Naive B cell (primary cell): Measurements from ENCODE around the gene TBX10. TPM values are rescaled to one million over a fixed set of nuclear protein-coding genes. Genes with fewer than 3 reads are reported as not detected.
"Not testable (repeated sequence)": the region's sequence is repeated elsewhere in the genome, so short reads cannot be mapped to it uniquely, and the experiment has no call there.

Source experiments
- ATAC-seq, 2 donors: fragments of 150-1000 bp; cut with Tn5 transposase; 2 replicates each; pipeline ENCODE4 v1.10.0; 2021; ENCODE audit warnings: low read depth in 2 of 2, mild to moderate bottlenecking in 2 of 2, moderate library complexity in 2 of 2
- DNase-seq: peaks from one replicate; pipeline ENCODE4 v3.0.0; 2022
- H3K27ac Mint-ChIP-seq, 6 donors: one replicate each; pipeline ENCODE4 v1.8.0; 2020 to 2022; ENCODE audit warnings: mild to moderate bottlenecking in 6 of 6, mixed read lengths in 6 of 6, moderate library complexity in 5 of 6, inconsistent platforms in 2 of 6
- H3K27me3 Mint-ChIP-seq, 3 donors: one replicate each; pipeline ENCODE4 v1.8.0; 2021 to 2022; ENCODE audit warnings: mixed read lengths in 3 of 3, mild to moderate bottlenecking in 1 of 3
- H3K36me3 Mint-ChIP-seq, 2 donors: one replicate each; pipeline ENCODE4 v1.8.0; 2020 to 2022; ENCODE audit warnings: mixed read lengths in 2 of 2, inconsistent platforms in 1 of 2, mild to moderate bottlenecking in 1 of 2
- H3K4me1 Mint-ChIP-seq, 3 donors: one replicate each; pipeline ENCODE4 v1.8.0; 2020 to 2022; ENCODE audit warnings: mixed read lengths in 3 of 3, inconsistent platforms in 1 of 3, mild to moderate bottlenecking in 1 of 3, moderate library complexity in 1 of 3
- H3K4me3 Mint-ChIP-seq, 8 donors: one replicate each; pipeline ENCODE4 v1.8.0; 2020 to 2022; ENCODE audit warnings: mild to moderate bottlenecking in 8 of 8, mixed read lengths in 8 of 8, moderate library complexity in 8 of 8, inconsistent platforms in 2 of 8
- H3K9me3 Mint-ChIP-seq, 7 donors: one replicate each; pipeline ENCODE4 v1.8.0; 2020 to 2022; ENCODE audit warnings: mixed read lengths in 7 of 7, mild to moderate bottlenecking in 5 of 7, inconsistent platforms in 2 of 7, moderate library complexity in 1 of 7
- polyA plus RNA-seq, 6 donors: library from polyadenylated mRNA; unstranded; fragments of 300-500 nt; fragmentation: Illumina TruSeq; gene quantifications; one replicate each; pipeline ENCODE4 v1.2.3, GENCODE V29; 2021; ENCODE audit warnings: low read depth in 6 of 6

TBX10 gene
- polyA plus RNA-seq, 6 donors from 2014 or later: not detected

GRCh38 chr11:67637441-67637840, 2.1 kb downstream of the TBX10 start:
- not testable (repeated sequence) for H3K27me3 Mint-ChIP-seq, ATAC-seq, H3K36me3 Mint-ChIP-seq, H3K9me3 Mint-ChIP-seq, DNase-seq
- Mint-ChIP-seq H3K4me3 (peak overlapping the region in 1 of 8 donors; percentile 39), H3K27ac (peak overlapping the region in 1 of 6 donors; percentile 77), H3K4me1 (peaks cover 8 to 26% (median 24%) of the 10 kb centered on the region in 3 donors)

DNA sequence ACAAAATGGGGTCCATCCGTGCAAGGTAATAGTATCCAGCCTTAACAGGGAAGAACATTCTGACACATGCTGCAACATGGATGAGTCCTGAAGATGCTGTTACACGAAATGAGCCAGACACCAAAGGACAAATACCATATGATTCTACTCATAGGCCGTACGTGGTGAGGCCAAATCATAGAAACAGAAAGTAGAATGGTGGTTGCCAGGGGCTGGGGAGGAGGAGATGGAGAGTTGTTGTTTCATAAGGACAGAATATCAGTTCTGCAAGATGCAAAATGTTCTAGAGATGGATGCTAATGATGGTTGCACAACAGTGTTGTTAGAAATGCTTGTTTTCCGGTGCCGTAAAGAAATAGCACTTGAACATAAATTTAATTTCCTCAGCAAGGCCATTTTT, 2.6 kb downstream of the TBX10 start:
- ATAC-seq (no peak), DNase-seq (no peak)
- Mint-ChIP-seq H3K27ac (no peak overlapping the region), H3K4me3 (no peak overlapping the region), H3K36me3 (no peaks in the 10 kb centered on the region), H3K27me3 (peaks cover 0 to 3% (median 0%) of the 10 kb centered on the region in 3 donors), H3K9me3 (no peaks in the 10 kb centered on the region), H3K4me1 (peaks cover 11 to 23% (median 22%) of the 10 kb centered on the region in 3 donors)

DNA sequence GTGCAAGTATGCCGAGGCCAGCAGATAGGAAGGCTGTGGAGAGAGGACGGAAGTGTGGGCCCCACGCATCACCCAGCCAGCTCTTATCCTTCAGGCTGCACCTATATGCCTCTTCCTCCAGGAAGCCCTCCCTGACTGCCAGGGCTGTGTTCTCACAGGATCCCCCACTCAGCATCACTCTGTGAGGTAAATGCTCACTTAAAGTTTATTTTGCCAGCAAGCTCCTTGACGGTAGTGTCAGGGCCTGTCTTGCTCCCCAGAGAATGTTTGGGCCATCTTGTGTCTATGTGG, 4.4 kb downstream of the TBX10 start:
- ATAC-seq (no peak), DNase-seq (no peak)
- H3K9me3 Mint-ChIP-seq: no peaks in the 10 kb centered on the region
- no peaks in the 10 kb centered on the region for H3K36me3 Mint-ChIP-seq
- H3K27ac Mint-ChIP-seq: no peak overlapping the region
- peaks cover 0 to 3% (median 0%) of the 10 kb centered on the region in 3 donors for H3K27me3 Mint-ChIP-seq
- H3K4me3 Mint-ChIP-seq: no peak overlapping the region
- H3K4me1 Mint-ChIP-seq: peaks cover 20 to 28% (median 28%) of the 10 kb centered on the region in 3 donors

GRCh38 chr11:67634366-67635230, 5.0 kb downstream of the TBX10 start:
- H3K36me3 Mint-ChIP-seq: no peaks in the 10 kb centered on the region
- H3K4me3 Mint-ChIP-seq: peak overlapping the region in 1 of 8 donors; percentile 3
- ATAC-seq (no peak), DNase-seq (no peak)
- no peak overlapping the region for H3K27ac Mint-ChIP-seq
- no peaks in the 10 kb centered on the region for H3K27me3 Mint-ChIP-seq
- H3K4me1 Mint-ChIP-seq: peaks cover 18 to 25% (median 24%) of the 10 kb centered on the region in 3 donors
- H3K9me3 Mint-ChIP-seq: no peaks in the 10 kb centered on the region

GRCh38 chr11:67633758-67634365, 5.7 kb downstream of the TBX10 start:
- ATAC-seq: no peak
- no peak for DNase-seq
- peak overlapping the region in 1 of 8 donors; percentile 61 for H3K4me3 Mint-ChIP-seq
- no peaks in the 10 kb centered on the region for H3K27me3 Mint-ChIP-seq
- peaks cover 18 to 28% (median 28%) of the 10 kb centered on the region in 3 donors for H3K4me1 Mint-ChIP-seq
- peak overlapping the region in 1 of 6 donors; percentile 24 for H3K27ac Mint-ChIP-seq
- no peaks in the 10 kb centered on the region for H3K9me3 Mint-ChIP-seq
- no peaks in the 10 kb centered on the region for H3K36me3 Mint-ChIP-seq

- Mint-ChIP-seq H3K27ac (peak overlapping the region in 2 of 6 donors; percentile 16 to 24), H3K27me3 (no peaks in the 10 kb centered on the region), H3K9me3 (no peaks in the 10 kb centered on the region), H3K4me3 (peak overlapping the region in 3 of 8 donors; percentile 57 to 76 (median 61)), H3K36me3 (no peaks in the 10 kb centered on the region), H3K4me1 (peaks cover 14 to 32% (median 27%) of the 10 kb centered on the region in 3 donors)
- ATAC-seq (no peak), DNase-seq (no peak)
Observed at GRCh38 chr11:67632982-67633755, 6.4 kb downstream of the TBX10 start.

DNA sequence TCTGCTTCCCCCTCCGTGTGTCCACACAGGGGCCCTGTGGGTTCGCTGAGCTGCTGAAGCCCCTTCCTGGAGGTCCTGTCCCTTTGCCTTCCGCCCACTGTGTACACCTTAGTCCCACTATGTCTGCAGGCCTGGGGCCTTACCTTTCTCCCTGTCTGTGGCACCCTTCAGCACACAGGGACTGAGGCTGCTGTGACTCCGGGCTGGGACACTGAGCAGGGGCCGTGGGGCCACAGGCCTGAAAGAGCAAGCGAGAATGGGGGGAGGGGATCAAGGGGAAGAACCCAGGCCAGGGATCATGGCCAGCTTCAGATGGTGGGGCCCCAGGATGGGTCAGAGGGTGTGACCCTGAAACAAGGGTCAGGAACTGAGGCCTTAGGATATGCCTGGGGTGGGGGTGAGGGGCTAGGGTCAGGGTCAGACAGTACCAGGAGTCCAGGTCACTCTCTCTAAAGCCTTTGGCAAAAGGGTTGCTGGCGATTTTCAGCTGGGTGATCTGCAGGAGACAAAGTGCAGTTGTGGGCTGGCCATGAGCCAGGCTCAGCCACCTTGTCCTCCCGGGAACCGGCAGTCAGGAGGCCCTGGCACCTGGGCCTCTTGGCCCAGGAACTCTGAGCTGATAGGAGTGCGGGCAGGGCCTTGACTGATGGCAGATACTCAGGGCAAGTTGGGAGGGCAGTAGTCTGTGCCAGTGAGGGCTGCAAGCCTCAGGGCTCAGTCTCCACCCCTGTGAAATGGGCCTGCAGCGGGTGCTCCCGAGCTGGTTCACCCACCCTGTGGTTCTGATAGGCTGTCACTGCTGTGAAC, 7.2 kb downstream of the TBX10 start:
- ATAC-seq (no peak), DNase-seq (no peak)
- Mint-ChIP-seq H3K9me3 (no peaks in the 10 kb centered on the region), H3K27ac (no peak overlapping the region), H3K4me3 (peak overlapping the region in 7 of 8 donors; percentile 47 to 76 (median 56)), H3K4me1 (peaks cover 20 to 31% (median 27%) of the 10 kb centered on the region in 3 donors), H3K36me3 (no peaks in the 10 kb centered on the region), H3K27me3 (no peaks in the 10 kb centered on the region)

DNA sequence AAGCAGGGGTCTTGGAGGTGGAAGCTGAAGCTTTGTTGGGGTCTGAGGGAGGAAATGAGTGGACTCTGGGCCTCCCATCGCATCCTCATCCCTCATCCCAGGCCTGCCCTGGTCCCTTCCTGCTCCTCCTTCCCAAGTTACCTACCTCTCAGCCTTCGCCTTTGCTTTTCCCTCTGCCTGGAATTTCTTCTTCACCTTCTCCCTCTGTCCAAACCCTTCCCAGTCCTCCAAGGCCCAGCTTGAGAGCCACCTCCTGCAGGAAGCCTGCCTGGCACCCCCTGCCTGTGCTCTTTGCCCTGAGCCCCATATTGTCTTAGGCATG, 7.7 kb downstream of the TBX10 start:
- Mint-ChIP-seq H3K27ac (peak overlapping the region in 2 of 6 donors; percentile 26 to 72), H3K9me3 (no peaks in the 10 kb centered on the region), H3K4me3 (peak overlapping the region in 7 of 8 donors; percentile 53 to 76 (median 56)), H3K36me3 (no peaks in the 10 kb centered on the region), H3K27me3 (no peaks in the 10 kb centered on the region), H3K4me1 (peaks cover 23 to 32% (median 24%) of the 10 kb centered on the region in 3 donors)
- DNase-seq (no peak), ATAC-seq (no peak)

DNA sequence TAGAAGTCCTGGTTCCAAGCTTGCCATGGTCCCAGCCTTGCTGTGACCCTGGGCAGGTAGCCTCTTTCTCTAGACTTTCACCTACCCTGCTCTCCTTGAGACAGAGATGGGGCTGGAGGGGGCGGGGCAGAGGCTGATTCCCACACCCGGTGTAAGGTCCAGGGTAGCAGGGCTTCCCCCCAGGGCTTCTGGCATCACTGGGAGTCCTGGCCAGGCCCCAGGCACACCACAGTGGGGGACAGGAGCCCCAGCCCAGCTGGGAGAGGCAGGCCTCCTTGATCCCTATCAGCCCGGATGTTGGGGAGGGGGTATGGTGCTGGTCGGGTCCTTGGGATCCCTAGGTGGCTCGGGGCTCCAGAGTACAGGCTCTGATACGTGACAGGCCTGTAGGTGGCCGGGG, 8.2 kb downstream of the TBX10 start:
- no peak for DNase-seq
- Mint-ChIP-seq H3K4me3 (peak overlapping the region; percentile 41 to 93 (median 87)), H3K27me3 (no peaks in the 10 kb centered on the region), H3K9me3 (no peaks in the 10 kb centered on the region), H3K36me3 (no peaks in the 10 kb centered on the region), H3K4me1 (peaks cover 22 to 35% (median 23%) of the 10 kb centered on the region in 3 donors), H3K27ac (peak overlapping the region in 2 of 6 donors; percentile 92 to 96)
- no peak for ATAC-seq

GRCh38 chr11:67630943-67631331, 8.6 kb downstream of the TBX10 start:
- Mint-ChIP-seq H3K4me1 (peaks cover 22 to 35% (median 23%) of the 10 kb centered on the region in 3 donors), H3K4me3 (peak overlapping the region; percentile 77 to 94 (median 88)), H3K27ac (peak overlapping the region in 5 of 6 donors; percentile 75 to 97 (median 95)), H3K9me3 (no peaks in the 10 kb centered on the region), H3K36me3 (no peaks in the 10 kb centered on the region), H3K27me3 (no peaks in the 10 kb centered on the region)
- ATAC-seq (no peak), DNase-seq (no peak)

DNA sequence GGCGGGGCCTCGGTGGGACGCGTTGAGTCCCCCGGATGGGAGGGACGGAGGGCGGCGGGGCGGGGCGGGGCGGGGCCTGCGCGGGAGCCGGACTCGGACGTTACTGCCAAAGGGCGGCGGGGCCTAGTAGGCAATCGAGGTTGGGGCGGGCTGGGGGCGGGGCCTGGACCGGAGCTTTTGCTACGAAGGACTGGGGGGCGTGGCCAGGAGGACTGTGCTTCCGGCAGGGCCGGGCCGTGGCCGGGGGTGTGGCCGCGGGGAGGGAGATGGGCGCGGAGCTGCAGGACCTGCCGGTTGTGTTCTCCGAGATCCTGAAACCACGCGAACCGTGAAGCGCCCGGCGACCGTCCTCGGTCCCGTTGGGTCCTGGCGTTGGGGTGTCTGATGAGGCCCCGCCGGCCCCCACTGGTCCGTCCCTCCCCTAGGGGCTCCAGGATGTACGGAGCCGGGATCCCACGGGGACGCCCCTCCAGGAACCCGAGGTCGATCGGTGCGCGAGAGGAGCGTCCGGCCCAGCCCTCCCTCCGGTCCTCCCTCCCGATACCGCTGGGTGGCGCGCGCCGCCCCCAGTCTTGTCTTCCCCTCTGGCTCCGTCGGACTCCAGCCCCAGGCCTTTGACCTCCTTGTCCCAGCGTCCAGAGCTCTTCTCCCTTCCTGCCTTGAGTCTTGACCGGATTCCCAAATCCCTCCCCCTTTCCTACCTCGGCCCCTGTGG, 9.2 kb downstream of the TBX10 start:
- H3K9me3 Mint-ChIP-seq: no peaks in the 10 kb centered on the region
- H3K27ac Mint-ChIP-seq: peak overlapping the region; percentile 92 to 98 (median 96)
- H3K4me3 Mint-ChIP-seq: peak overlapping the region; percentile 77 to 94 (median 90)
- ATAC-seq (peak; percentile 57 to 60), DNase-seq (peak; percentile 86)
- peaks cover 24 to 38% (median 24%) of the 10 kb centered on the region in 3 donors for H3K4me1 Mint-ChIP-seq
- H3K36me3 Mint-ChIP-seq: no peaks in the 10 kb centered on the region
- H3K27me3 Mint-ChIP-seq: no peaks in the 10 kb centered on the region

DNA sequence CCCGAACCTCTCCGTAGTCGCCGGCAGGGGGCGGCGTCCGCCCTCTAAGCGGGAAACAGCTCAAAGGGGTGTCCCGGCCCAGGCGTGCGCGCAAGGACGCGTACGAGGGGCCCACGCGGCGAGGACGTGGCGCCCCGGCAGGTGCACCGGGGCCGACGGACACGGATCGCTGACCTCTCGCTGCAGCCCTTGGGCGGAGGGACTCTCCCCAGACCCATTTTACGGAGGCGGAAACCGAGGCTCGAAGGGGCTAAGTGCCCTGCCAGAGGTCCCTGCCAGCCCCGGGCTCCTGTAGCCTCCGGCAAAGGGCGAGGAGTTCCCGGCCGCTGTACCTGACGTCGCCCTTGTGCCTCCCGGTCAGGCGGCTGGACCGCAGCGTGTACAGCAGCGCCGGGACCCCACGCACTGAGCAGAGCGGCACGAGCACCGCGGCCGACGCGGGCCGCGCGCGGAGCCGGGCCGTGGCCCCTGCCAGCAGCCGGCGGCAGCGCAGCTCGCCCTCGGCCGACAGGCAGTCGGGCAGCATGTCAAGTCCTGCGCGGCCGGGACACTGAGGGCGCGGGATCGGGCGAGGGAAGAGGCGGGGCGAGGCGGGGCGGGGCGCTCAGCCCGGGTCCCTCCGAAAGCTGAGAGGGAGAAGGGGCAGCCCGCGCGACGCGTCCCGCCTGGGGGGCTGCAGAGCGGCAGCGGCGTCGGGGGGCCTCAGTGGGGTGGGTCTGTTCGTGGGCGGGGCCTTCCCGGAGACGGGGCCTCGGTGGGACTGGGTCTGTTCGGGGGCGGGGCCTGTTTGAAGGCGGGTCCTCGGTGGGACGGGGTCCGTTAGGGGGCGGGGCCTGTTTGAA, 10.0 kb downstream of the TBX10 start, which contains the start of gene NUDT8:
Gene NUDT8 (minus strand): TSS at position 552 of the 842 bp plus-strand sequence. CDS start 26 bp downstream, at position 526.
- Mint-ChIP-seq H3K4me1 (peaks cover 27 to 42% (median 28%) of the 10 kb centered on the region in 3 donors), H3K27ac (peak within 1 kb of the TSS; percentile 92 to 98 (median 96)), H3K27me3 (no peaks in the 10 kb centered on the region), H3K4me3 (peak within 1 kb of the TSS; percentile 77 to 94 (median 90)), H3K9me3 (no peaks in the 10 kb centered on the region), H3K36me3 (no peaks in the 10 kb centered on the region)
- ATAC-seq: peak; percentile 69 to 73
- peak; percentile 92 for DNase-seq
